HG02798 (cell line): ENCODE measurements around the gene FBLN2.

Experiments
- ATAC-seq: cut with Tn5 transposase; IDR thresholded peaks from one replicate; pipeline ENCODE4 v1.9.1; 2021; ENCODE audit warnings: mild to moderate bottlenecking; ENCODE audit not compliant: unreplicated experiment, poor library complexity

FBLN2 gene

DNA sequence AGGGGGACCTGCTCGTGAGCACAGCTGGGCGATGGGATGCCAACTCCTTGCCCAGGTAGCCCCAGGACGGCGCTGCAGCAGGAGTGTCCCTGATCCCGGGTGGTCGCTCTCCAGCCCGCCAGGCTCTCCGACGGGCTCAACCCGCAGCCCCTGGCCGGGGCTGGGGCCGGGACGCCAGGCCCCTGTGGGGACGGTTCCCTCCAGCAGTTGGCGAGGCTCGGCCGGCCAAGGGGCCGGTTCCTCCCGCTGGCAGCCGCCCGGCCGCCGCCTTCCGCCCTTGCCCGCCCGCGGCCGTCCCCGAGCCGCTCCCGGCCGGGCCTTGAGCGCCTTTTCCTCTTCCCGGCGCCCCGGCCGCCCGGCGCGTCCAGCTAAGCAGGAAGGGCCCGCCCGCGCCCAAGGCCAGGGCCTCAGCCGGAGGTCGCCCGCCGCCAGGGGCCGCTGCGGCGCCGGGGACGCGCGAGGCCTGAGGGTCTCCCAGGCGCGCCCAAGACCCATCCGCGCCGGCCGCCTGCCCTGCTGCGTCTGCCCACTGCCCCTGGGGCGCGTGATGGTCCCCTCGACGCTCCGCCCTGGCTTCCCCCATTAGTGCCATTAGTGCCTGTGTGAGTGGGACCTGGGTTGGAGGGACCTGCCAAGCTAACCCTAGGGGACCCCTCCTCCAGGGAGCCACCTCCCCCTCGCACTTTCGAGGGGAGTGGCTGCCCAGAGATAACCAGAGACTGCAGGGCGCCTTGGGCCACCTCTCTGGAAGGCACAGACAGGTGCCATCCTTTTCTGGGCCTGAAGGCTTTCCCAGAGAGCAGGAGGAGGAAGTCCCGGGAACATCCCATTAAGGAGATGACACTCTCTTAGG lies 106.4 kb downstream of the FBLN2 start:
- no peak for ATAC-seq

DNA sequence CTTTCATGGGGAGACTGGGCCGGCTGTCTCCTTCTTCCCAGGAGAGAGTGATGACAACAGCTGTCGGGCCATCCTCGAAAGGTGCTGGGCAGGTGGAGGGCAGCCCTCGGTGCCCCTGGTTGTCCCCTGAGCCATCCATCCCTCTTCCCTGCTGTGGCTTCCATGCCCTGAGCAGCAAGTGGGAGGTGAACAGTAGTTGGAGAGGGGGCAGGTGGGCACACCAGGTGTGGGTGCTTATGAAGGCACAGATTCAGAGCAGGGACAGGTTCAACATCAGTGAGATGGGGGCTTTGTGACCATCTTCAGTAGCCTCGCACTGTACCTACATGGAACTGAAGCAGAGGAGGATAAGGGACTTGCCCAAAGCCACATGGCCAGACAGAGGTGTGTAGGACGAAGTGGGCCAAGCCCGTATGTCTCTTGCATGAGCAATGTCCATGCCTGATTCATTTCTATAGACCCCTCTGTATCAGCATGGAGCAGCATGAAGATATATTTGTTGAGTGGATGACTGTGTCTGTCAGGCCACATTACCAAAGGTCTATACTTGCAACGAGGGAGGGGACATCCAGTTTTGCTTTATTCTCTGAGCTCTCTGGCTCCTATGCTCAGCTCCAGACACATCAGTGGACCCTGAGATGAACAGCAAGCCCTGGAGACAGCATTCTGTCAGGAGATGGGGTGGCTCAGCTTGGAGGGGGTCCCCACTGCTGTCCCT lies 107.8 kb downstream of the FBLN2 start:
- ATAC-seq, result no peak

DNA sequence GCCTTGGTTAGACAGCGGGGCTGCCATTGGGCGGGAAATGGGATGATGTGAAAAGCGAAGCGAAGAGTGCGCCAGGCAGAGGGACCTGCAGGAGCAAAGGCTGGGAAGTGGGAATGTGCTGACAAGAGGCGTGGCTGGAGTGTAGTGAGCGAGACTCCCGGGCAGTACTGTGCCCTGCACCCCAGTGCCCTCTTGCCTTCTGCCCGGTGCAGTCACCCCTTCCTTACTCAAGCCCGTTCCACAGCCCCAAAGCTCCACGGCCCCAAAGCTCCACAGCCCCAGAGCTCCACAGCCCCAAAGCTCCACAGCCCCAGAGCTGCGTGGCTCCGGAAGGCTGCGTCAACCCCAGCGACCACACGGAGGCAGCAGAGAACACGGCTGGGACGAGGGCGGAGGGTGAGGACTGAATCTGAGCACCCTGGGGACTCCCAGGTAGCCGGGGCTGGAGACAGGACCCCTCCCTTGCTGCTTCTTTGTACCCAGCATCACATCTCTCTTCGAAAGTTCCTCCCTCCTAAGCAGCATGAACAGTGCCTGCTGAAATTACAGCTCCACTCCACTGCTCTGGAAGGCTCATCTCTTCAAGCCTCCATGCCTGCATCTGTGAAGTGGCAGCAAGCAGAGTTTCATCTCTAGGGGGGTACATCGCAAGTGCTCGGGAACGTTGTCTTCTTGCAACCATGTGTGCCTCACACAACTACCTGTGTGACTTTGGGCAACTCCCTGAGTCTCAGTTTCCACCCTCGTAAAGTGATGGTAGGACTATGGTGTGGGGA lies 108.9 kb downstream of the FBLN2 start:
- peak; percentile 75 for ATAC-seq

DNA sequence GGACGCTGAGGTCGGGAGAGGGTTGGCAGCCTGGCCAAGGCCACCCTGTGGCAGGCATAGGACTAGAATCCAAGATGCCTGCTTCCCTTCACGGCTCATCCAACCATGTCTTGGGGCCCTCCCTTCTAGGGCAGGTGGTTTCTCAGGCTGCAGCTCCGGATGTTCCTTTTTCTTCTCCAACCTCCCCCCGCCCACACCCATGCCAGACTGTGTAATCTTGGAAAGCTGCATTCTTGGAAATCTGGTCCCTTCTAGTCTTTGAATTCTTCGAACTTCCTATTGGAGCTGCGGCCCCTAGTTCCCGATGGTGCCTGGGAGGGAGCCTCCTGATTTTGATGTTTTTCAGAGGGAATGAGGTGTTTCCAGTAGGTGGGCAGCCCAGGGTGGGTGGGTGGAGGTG lies 109.8 kb downstream of the FBLN2 start:
- no peak for ATAC-seq

- no peak for ATAC-seq
Observed at GRCh38 chr3:13659221-13659969, 110.5 kb downstream of the FBLN2 start.

- ATAC-seq, result no peak
Observed at GRCh38 chr3:13660042-13660874, 111.3 kb downstream of the FBLN2 start.

- no peak for ATAC-seq
Observed at GRCh38 chr3:13661121-13661520, 112.2 kb downstream of the FBLN2 start.

- ATAC-seq, result no peak
Observed at GRCh38 chr3:13662238-13662847, 113.4 kb downstream of the FBLN2 start.

GRCh38 chr3:13663781-13664535 lies 115.0 kb downstream of the FBLN2 start:
- ATAC-seq, result no peak

- ATAC-seq, result no peak
Observed at GRCh38 chr3:13665582-13666226, 116.8 kb downstream of the FBLN2 start.

DNA sequence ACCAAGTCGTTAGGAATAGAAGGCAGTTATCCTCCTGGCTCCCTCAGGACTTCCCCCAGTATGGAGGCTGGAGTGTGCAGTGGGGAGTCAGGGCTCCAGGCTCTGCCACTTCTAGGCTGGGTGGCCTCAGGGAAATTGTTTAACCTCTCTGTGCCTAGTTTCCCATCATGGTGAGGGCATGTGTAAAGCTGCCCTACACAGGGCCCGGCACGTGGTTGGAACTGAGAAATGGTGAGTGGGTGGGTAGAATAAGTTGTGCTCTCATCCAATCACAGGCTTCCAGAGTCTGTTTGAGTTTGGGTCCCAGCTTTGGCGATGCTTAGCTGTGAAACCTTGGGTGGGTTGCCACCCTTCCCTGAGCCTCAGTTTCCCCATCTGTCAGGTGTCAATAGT lies 117.3 kb downstream of the FBLN2 start:
- no peak for ATAC-seq

- no peak for ATAC-seq
Observed at GRCh38 chr3:13666781-13667709, 118.1 kb downstream of the FBLN2 start.

- ATAC-seq, result no peak
Observed at GRCh38 chr3:13668136-13668535, 119.2 kb downstream of the FBLN2 start.

GRCh38 chr3:13669457-13669856 lies 120.5 kb downstream of the FBLN2 start:
- no peak for ATAC-seq

- ATAC-seq, result no peak
Observed at GRCh38 chr3:13670292-13670691, 121.4 kb downstream of the FBLN2 start.

DNA sequence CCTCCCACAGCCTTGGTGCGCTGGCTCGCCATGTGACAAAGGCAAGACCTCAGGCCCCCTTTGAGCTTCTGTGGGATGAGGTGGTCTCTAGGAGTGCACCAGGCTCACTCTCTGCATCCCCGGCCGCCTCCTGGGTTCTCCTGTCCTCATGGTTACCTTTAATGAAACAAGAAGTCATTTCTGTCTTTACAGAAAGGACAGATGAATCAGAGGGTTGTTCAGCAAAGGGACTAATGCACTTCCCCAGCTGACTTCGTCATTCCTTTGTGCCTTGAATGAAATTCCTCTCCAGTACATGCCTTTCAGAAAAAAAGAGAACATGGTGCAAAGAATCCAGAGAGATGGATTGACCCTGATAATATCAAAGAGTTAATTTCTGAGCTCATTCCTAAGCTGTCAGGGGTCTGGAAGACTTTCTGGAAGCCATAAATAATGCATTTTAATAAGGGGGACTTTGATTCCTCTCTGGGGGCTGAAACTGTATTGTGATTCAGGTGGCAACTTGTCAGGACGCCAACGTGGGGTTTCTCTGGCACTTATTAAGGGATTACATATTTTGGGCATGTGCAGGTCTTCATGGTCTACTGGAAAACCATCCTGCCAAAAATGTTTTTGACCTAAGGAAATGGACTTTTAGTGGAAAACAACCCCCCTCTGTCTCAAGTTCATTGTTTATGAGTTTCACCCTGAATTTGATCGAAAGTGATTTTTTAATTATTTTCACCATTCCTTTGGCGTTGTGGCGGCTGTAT lies 122.7 kb downstream of the FBLN2 start:
- ATAC-seq, result no peak
